ENCODE results near the gene CENPK.

GRCh38 chr5:65475336-65475735 lies 87.6 kb downstream of the CENPK start:
- TF ChIP-seq CTCF (IDR thresholded peaks at IDR 0.05) (no peak), EZH2 (IDR thresholded peaks at IDR 0.05; ENCODE audit: borderline replicate concordance, insufficient read depth, low read depth, low read length, poor library complexity, severe bottlenecking) (no peak)
